Measurements from ENCODE around the gene SERPINA10.
"Not testable (repeated sequence)": the region's sequence is repeated elsewhere in the genome, so short reads cannot be mapped to it uniquely, and the experiment has no call there.

SERPINA10 gene

GRCh38 chr14:94313991-94314655 lies 21.1 kb upstream of the SERPINA10 start:
- in situ Hi-C loops (cut with MboI; ENCODE audit: low sequenced_read_pairs): no loop called here

- in situ Hi-C loops (cut with MboI; ENCODE audit: low sequenced_read_pairs): no loop called here
Measured at GRCh38 chr14:94312481-94313246, 19.6 kb upstream of the SERPINA10 start.

DNA sequence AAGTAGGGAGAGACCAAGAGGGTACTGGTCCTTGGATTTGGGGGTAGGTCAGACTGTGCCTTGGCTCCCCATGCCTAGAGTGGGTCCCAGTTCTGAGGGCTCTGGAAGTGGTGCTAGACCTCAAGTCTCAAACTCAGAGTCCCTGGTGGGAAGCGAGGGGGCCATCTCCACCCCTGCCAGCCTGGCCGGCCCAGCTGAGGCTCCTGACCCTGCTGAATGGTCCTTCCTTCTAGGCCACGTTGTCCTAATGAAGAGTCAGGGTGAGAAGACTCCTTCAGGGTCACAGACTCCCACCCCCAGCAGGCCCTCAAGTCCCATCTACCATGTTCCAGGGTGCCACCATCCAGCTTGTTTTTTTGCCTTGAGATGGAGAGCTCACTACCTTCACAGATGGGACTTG lies 17.2 kb upstream of the SERPINA10 start:
- in situ Hi-C loops (cut with MboI; ENCODE audit: low sequenced_read_pairs): no loop called here

- in situ Hi-C loops (cut with MboI; ENCODE audit: low sequenced_read_pairs): no loop called here
Measured at GRCh38 chr14:94309721-94310120, 16.7 kb upstream of the SERPINA10 start.

DNA sequence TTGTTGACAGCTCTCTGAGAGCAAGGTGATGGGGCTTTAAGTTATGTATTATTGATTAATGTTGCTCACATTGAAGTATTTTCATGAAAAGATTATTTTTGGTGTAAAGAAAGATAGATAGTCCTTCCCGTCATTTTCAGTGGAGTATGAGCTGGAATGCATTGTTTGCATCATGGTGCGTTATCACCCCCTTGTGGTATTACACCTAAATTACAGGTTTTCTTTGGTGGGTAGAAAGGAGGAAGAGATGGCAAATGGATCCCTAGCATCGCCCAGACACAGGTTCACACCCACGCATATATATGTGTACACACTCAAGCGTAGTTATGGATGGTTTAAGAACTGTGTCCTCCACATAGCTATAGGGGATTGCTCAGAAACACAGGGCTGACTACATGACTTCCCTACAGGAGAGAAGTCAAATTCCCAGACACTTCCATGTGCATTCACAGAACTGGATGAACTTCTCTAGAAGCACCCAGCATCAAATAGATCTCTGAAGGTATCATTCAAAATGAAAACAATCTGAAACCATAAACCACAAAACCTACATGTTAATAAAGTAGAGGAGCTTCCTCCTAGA lies 14.4 kb upstream of the SERPINA10 start:
- in situ Hi-C loops (cut with MboI; ENCODE audit: low sequenced_read_pairs): no loop called here

- in situ Hi-C loops (cut with MboI; ENCODE audit: low sequenced_read_pairs): no loop called here
Measured at GRCh38 chr14:94306047-94306978, 13.2 kb upstream of the SERPINA10 start.

DNA sequence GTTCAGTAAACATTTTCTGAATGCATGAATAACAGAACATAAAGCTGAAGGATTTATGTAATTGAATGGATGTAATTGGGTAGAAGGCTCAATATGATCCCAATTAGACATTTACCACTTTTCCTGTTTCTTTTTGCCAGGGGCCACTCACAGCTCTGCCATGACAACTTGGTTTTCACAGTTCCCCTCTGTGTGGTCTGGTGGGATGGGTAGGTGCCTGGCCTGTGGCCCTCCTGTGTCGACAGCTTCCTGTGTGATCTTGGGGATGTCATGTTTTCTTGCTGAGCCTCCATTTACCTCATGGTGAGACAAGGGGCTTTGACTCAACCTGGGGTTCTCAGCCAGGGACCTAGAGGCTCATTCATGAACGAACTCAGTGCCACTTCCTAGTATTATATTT lies 12.6 kb upstream of the SERPINA10 start:
- in situ Hi-C loops (cut with MboI; ENCODE audit: low sequenced_read_pairs): no loop called here

DNA sequence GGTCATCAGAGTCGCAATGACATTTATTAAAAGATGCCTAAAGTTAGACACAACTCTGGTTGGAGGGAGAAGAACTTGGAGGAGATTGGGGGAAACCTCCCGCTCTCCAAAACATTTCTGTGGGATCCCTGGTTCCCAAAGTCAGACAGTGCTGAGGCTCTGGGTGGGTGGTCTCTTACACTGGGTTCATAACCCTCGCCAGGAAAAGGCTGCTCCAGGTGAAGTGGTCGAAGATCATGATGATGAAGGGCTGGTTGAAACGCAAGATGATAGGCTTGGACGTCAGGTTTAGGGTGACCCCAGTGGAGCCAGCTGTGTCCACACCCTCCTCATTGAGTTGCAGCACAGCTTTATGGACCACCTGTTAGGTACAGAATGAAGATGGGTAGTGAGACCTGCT lies 11.2 kb upstream of the SERPINA10 start:
- in situ Hi-C loops (cut with MboI; ENCODE audit: low sequenced_read_pairs): no loop called here

DNA sequence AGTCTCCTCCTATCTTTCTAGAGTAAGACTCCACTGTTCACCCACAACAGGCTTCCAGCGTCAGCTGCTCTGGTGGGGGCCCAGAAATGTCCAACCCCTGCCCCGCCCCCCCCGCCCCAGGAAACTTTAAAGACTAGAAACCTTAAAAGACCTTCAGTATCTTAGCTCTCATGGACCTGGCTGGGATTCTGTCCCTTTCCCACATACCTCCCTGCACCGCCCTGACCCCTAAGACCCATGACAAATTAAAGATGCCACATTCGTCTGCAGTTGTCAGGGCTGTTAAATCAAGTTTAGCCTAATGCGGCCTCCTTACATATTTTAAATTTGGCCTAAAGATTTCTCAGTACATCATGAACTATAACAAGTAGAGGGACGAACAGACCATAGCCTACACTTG lies 10.0 kb upstream of the SERPINA10 start:
- in situ Hi-C loops (cut with MboI; ENCODE audit: low sequenced_read_pairs): no loop called here

- in situ Hi-C loops (cut with MboI; ENCODE audit: low sequenced_read_pairs): no loop called here
Measured at GRCh38 chr14:94298130-94298529, 5.1 kb upstream of the SERPINA10 start.

- in situ Hi-C loops (cut with MboI; ENCODE audit: low sequenced_read_pairs): not testable (repeated sequence)
Measured at GRCh38 chr14:94296181-94296545, 3.1 kb upstream of the SERPINA10 start.

- in situ Hi-C loops (cut with MboI; ENCODE audit: low sequenced_read_pairs): no loop called here
Measured at GRCh38 chr14:94295360-94296180, 2.5 kb upstream of the SERPINA10 start.

DNA sequence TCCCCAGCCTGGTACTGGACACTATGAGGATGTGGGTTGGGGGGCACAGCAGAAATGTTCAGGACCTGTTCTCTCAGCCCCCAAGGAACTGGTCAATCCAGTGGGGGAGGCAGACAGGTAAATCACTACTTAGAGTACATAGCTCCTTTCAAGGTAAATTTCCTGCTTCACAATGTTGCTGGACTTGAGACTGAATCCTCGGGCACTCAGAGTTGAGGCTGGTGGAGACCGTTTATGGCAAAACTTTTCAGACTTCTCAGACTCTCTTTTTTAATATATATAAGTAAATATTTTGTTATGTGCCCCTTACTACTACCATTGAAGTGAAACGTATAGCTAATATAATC lies 483 bp upstream of the SERPINA10 start:
- in situ Hi-C loops (cut with MboI; ENCODE audit: low sequenced_read_pairs): no loop called here

DNA sequence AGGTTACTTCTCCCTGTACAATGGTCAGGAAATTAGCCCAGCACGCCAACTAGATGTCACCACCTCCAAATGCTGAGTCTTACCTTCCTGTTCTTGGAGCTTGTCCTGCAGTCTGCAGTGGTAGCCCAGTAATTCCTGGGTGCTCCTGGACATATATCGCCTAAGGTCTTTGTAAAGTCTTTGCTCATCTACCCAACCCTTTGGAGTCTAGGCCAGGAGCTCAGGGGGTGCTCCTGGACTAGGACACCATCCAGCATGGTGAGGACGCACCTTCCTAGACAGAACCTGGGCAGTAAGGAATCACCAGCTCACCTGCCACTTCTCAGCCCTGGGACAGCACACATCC lies 569 bp downstream of the SERPINA10 start:
- in situ Hi-C loops (cut with MboI; ENCODE audit: low sequenced_read_pairs): no loop called here

DNA sequence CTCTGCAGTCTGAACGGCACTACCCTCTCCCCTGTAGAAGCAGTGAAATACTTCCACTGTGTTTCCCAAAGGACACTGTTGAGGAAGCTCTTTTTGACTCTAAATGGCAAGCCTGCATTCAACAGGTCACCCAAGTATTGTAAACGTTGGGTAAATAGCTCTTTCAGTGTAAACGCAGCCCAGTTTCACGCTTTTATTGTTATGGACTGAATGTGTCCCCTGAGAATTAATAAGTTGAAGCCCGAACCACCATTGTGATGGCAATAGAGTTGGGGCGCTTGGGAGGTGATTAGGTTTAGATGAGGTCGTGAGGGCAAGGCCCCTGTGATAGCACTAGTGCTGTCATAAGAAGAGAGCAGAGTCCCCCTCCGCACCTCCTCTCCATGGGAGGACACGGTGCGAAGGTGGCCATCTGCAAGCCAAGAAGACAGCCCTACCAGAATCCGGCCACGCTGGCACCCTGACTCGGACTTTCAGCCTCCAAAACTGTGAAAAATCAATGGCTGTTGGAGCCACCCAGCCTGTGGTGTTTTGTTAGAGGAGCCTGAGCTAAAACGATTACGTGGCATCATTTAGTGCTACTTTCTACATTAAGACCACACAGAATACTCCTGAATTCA lies 1.1 kb downstream of the SERPINA10 start:
- in situ Hi-C loops (cut with MboI; ENCODE audit: low sequenced_read_pairs): no loop called here

GRCh38 chr14:94291159-94291905 lies 1.7 kb downstream of the SERPINA10 start:
- in situ Hi-C loops (cut with MboI; ENCODE audit: low sequenced_read_pairs): no loop called here

DNA sequence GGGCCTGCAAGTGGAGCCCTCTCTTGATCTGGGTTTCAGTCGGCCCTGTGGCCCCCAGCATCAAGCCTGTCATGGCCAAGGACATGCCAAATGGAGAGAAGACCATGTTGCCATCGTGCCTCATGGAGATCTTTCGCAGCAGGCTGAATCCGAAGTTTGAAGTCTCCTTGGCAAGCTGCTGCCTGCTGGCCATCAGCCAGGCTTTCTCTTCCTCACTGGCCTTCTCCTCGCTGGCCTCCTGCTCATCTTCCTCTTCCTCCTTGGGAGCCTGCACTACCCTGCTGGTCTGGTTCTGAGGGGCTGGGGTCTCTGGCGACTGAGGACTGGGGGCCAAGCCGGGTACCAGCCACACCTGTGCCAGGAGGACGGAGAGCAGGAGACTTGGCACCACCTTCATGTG lies 2.9 kb downstream of the SERPINA10 start:
- in situ Hi-C loops (cut with MboI; ENCODE audit: low sequenced_read_pairs): no loop called here

DNA sequence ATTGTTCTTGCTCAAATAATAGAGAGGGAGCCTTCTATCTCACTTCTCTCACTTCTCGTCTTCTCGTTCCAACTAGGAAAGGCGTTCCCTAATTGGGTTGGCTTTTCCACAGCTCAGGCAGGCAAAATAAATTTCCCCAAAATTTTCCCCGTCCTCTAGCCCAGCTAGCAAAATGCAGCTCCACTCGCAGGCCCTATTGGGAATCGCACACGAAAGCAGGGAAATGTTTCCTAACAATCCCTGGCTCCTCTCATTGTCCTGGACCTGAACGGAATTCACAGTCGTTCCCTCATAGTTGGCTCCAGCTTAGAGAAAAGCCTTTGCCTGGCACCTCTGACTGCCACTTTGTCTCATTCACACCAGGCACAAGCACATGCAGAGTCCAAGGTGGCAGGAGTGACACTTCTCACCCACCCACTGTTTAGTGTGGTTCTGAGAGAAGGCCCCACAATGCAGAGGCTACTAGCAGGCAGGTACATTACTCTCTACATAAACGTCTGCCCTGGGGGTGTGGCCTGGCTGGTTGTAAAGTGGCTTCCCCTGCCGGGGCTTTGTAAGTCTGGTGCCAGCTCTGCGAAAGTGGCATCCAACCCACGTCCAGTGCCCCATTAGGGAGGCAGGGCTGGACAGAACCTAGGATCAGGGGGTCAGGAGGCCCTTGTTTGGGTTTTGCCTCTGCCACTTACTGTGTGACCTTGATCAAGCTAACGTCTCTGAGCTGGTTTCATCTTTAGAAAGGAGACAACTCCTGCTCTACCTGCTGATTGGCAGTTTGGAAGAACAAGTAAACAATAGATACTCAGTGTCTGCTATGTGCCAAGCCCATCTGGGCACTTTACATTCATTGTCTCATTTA lies 4.2 kb downstream of the SERPINA10 start:
- in situ Hi-C loops (cut with MboI; ENCODE audit: low sequenced_read_pairs): no loop called here

DNA sequence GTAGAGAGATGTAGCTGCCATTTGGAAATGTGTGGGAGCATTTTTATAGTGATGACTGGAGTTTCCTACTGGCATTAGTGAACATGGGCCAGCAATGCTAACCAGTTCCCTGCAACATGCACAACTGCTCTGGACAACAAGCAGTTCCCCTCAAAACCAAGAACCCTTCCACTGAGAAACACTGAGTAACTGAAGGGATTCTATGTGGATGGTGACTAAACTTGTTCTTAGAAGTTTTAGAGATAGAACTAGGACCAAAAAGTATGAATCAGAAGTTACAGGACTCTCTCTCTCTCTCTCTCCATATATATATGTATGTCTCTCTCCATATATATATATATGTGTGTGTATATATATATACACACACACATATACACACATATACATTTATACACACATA lies 7.9 kb downstream of the SERPINA10 start:
- in situ Hi-C loops (cut with MboI; ENCODE audit: low sequenced_read_pairs): no loop called here
